ENCODE results near the gene MAOB.

Gene MAOB

GRCh38 chrX:43750248-43750676 lies 132.0 kb downstream of the MAOB start:
- ATAC-seq, result peak; percentile 88
- TF ChIP-seq BACH2 (CRISPR knock-in tag; IDR thresholded peaks at IDR 0.05; ENCODE audit: borderline replicate concordance) (no peak), ISL1 (CRISPR knock-in tag; IDR thresholded peaks at IDR 0.05) (no peak), ZNF70 (CRISPR knock-in tag; IDR thresholded peaks at IDR 0.05) (no peak), TOX (CRISPR knock-in tag; IDR thresholded peaks at IDR 0.05; ENCODE audit: borderline replicate concordance) (no peak), CSDC2 (CRISPR knock-in tag; IDR thresholded peaks at IDR 0.05) (no peak), ARNTL (CRISPR knock-in tag; IDR thresholded peaks at IDR 0.05; ENCODE audit: borderline replicate concordance, low read depth) (no peak), ZC3H10 (CRISPR knock-in tag; IDR thresholded peaks at IDR 0.05) (no peak), ZFP30 (CRISPR knock-in tag; IDR thresholded peaks at IDR 0.05) (no peak), PATZ1 (CRISPR knock-in tag; IDR thresholded peaks at IDR 0.05; ENCODE audit: borderline replicate concordance) (no peak), GLIS3 (CRISPR knock-in tag; IDR thresholded peaks at IDR 0.05) (no peak), ZNF8 (CRISPR knock-in tag; IDR thresholded peaks at IDR 0.05) (no peak), TSHZ2 (CRISPR knock-in tag; IDR thresholded peaks at IDR 0.05) (no peak), CSRNP3 (CRISPR knock-in tag; IDR thresholded peaks at IDR 0.05) (no peak), RARB (CRISPR knock-in tag; IDR thresholded peaks at IDR 0.05) (no peak), ESRRG (CRISPR knock-in tag; IDR thresholded peaks at IDR 0.05) (no peak), SNAI2 (CRISPR knock-in tag; IDR thresholded peaks at IDR 0.05) (no peak), OSR1 (CRISPR knock-in tag; IDR thresholded peaks at IDR 0.05) (no peak), ZFP3 (CRISPR knock-in tag; IDR thresholded peaks at IDR 0.05) (no peak), TCF4 (CRISPR knock-in tag; IDR thresholded peaks at IDR 0.05; ENCODE audit: borderline replicate concordance) (no peak)

- ATAC-seq, result no peak
These were observed 134.8 kb downstream of the MAOB start for GRCh38 chrX:43747476-43747875.

GRCh38 chrX:43745938-43746721 lies 136.1 kb downstream of the MAOB start:
- no peak for ATAC-seq
- TF ChIP-seq ISL1 (CRISPR knock-in tag; IDR thresholded peaks at IDR 0.05) (no peak), ESRRG (CRISPR knock-in tag; IDR thresholded peaks at IDR 0.05) (no peak), CSRNP3 (CRISPR knock-in tag; IDR thresholded peaks at IDR 0.05) (no peak), TCF4 (CRISPR knock-in tag; IDR thresholded peaks at IDR 0.05; ENCODE audit: borderline replicate concordance) (no peak), ZFP30 (CRISPR knock-in tag; IDR thresholded peaks at IDR 0.05) (no peak), OSR1 (CRISPR knock-in tag; IDR thresholded peaks at IDR 0.05) (no peak), TOX (CRISPR knock-in tag; IDR thresholded peaks at IDR 0.05; ENCODE audit: borderline replicate concordance) (no peak), PATZ1 (CRISPR knock-in tag; IDR thresholded peaks at IDR 0.05; ENCODE audit: borderline replicate concordance) (no peak), CSDC2 (CRISPR knock-in tag; IDR thresholded peaks at IDR 0.05) (no peak), TSHZ2 (CRISPR knock-in tag; IDR thresholded peaks at IDR 0.05) (no peak)

More at GRCh38 chrX:43747476-43747875, 134.8 kb downstream of the MAOB start:
- TF ChIP-seq CREB5 (CRISPR knock-in tag; IDR thresholded peaks at IDR 0.05; ENCODE audit: low read depth), result no peak
